Omental fat pad (tissue), 4 donors: ENCODE data around the gene POMP. TPM values are rescaled to one million over a fixed set of nuclear protein-coding genes. Genes with fewer than 3 reads are reported as not detected.

Experiments used
- ATAC-seq: fragments of 150-250 bp; one replicate; pipeline ENCODE4 v1.9.1; 2016; ENCODE audit warnings: mild to moderate bottlenecking, moderate library complexity; ENCODE audit not compliant: low FRiP score
- DNase-seq: peaks from one replicate; pipeline ENCODE4 v3.0.0-alpha.2; 2019; ENCODE audit warnings: low spot score
- total RNA-seq, 4 donors: library from RNA; depleted of rRNA; stranded (reverse); fragments of >200 nt; gene quantifications; one replicate each; pipeline ENCODE4 v1.1.0, GENCODE V29; 2016
- TF ChIP-seq, protein P1 (sequence below), 3 donors: fragments of 450-650 bp; IDR thresholded peaks; one replicate each; pipeline ENCODE4 v1.5.1; 2016 to 2017; ENCODE audit warnings: antibody characterized with exemption in 3 of 3, mild to moderate bottlenecking in 3 of 3, moderate library complexity in 2 of 3

Gene POMP
- total RNA-seq, 4 donors from 2014 or later: 67.4 to 85.0 (median 81.4) TPM

DNA sequence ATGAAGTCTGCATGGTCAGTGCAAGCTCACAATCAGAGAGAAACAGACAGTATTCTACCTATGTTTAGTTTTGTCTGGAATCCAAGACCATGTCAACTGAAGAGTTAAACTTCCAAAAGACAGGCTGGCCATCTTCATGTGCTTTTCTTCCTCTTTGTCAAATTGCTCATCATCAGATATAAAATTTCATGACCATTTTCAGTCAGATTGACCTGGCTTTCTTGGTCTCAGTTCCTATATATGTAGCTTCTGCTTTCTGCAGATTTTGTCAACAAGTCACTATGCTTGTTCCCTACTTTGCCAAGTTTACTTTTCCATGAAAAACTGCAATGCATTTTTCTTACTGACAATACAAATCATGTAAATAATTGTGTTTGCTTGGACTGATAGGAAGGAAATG, 46.0 kb downstream of the POMP start:
- TF ChIP-seq, protein P1, sequence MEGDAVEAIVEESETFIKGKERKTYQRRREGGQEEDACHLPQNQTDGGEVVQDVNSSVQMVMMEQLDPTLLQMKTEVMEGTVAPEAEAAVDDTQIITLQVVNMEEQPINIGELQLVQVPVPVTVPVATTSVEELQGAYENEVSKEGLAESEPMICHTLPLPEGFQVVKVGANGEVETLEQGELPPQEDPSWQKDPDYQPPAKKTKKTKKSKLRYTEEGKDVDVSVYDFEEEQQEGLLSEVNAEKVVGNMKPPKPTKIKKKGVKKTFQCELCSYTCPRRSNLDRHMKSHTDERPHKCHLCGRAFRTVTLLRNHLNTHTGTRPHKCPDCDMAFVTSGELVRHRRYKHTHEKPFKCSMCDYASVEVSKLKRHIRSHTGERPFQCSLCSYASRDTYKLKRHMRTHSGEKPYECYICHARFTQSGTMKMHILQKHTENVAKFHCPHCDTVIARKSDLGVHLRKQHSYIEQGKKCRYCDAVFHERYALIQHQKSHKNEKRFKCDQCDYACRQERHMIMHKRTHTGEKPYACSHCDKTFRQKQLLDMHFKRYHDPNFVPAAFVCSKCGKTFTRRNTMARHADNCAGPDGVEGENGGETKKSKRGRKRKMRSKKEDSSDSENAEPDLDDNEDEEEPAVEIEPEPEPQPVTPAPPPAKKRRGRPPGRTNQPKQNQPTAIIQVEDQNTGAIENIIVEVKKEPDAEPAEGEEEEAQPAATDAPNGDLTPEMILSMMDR (IDR thresholded peaks at IDR 0.05): no peak
- ATAC-seq: no peak
- no peak for DNase-seq

DNA sequence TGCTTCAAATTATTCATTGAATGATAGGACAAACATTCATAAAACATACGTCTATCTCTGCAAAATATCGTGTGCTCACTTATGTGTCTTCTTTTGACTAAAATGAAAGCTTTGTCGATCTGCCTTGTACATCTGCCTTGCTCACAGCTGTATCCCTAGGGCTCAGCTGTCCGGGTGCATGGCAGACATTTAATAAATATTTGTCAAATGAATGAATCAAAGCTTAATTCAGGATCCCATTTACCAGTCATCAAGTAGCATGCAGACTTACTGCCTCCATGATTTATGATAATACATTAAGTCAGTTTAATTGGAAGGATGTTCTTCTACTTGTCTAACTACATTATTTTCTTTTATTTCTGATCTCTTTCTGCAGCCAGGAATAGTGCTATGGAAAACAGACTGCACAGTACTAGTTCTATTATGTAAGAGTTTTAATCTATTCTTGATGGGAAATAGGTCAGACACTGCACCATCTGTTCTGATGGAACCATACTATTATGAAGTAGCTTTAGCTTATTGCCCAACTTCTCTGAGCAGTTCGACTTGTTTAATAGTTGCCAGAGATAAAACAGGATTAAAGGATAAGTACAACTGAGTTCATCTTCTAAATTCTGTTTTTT, 46.6 kb downstream of the POMP start:
- ATAC-seq: no peak
- no peak for DNase-seq
- TF ChIP-seq, protein P1 (IDR thresholded peaks at IDR 0.05): no peak

DNA sequence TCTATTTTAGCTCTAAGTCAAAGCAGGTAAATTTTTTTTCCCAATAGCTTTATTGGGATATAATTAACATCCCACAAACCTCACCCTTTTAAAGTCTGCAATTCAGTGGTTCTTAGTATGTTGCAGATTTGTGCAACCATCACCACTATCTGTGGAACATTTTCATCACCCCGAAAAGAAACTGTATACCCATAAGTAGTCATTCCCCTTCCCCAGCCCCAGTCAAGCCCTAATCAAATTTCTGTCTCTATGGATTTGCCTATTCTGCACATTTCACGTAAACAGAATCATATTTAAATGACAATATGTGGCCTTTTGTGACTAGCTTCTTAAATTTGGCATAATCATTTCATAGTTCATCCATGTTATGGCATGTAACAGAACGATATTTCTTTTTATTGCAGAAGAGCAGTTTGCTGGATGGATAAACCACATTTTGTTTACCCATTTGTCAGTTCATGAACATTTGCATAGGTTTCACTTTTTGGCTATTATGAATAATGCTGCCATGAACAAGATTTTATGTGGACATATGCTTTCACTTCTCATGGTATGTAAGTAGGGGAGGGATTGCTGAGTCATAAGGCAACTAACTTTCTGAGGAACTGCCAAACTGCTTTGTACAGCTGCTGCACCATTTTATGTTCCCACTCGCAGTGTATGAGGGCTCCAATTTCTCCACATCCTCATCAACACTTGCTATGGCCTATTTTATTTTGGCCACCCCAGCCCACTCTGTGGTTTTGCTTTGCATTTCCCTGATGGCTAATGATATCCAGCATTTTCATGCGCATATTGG, 48.9 kb downstream of the POMP start:
- ATAC-seq (no peak), DNase-seq (no peak)
- TF ChIP-seq, protein P1 (IDR thresholded peaks at IDR 0.05): no peak

DNA sequence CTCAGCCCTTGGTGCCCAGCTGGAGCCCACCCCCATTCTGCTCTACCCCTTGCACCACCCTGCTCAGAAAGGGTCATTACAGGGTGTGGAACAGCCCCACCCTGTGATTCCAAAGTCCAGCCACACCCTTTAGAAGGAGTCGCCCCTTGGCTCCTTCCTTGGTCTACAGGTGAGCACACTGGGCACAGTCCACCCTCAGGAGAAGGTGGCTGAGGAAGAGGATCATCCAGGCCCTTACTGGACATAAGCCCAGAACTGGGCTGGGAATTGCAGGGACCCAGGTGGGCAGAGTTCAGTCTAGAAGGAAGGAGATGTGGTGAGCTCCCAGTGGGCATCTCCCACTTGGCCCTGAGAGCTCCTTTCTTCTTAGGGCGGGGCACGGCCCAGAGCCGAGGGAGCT, 51.2 kb downstream of the POMP start:
- no peak for ATAC-seq
- no peak for DNase-seq
- TF ChIP-seq, protein P1 (IDR thresholded peaks at IDR 0.05): no peak

DNA sequence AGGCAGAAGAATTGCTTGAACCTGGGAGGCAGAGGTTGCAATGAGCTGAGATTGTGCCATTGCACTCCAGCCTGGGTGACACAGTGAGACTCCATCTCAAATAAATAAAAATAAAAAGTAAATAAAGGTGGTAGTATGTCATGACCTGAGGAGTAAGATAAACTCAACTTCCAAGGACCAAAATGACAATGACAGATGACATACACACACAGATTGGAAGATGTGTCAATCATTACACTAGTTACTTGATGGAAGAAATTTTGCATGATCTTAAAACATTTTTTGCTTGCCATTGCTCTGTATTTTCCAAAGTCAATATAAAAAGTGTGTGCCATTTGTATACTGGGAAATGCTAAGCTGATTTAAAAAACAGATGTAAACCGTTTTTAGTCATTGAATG, 55.7 kb downstream of the POMP start:
- no peak for ATAC-seq
- TF ChIP-seq, protein P1 (IDR thresholded peaks at IDR 0.05): no peak

DNA sequence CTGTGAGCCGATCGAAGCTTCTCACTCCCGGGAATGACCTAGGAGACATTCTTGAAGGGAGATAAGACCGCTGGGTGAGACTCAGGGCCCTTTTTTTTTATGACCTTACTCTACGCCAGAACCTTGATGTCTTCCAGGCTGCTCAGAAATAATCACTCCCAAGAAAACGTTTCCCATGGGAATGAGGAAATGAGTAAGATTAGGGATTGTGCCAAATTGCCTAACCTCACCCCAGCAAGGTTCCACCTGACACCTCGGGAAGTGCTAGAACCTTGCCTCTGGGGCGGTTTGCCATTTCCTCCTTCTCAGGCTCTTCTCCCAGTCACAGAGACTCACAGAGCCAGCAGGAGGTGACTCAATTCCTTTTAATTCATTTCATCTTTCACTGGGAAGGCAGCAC, 57.6 kb downstream of the POMP start:
- DNase-seq: no peak
- ATAC-seq: peak; percentile 35
- TF ChIP-seq, protein P1 (IDR thresholded peaks at IDR 0.05): no peak

More for the DNA sequence above, 55.7 kb downstream of the POMP start:
- DNase-seq: no peak

DNA sequence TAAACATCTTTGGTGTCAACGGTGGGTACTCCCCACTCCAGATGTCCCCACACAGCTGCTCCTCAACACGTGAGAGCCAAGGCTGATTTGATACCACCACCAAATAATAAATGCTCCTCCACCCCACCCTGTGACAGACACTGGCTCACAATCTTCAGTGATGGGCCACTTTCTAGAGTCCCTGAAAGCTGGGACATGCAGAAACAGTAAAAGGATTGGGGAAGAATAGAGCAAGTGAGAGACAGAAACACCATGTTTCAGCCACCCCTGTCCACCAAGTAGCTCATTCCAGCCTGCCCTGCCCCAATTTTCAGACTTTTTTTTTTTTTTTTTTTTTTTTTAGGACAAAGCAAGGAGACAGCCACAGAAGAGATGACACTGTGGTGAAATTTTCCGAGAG, 58.2 kb downstream of the POMP start:
- no peak for ATAC-seq
- DNase-seq: no peak
- TF ChIP-seq, protein P1 (IDR thresholded peaks at IDR 0.05): no peak
